ENCODE data around the gene MOB3A. TPM values are rescaled to one million over a fixed set of nuclear protein-coding genes. Genes with fewer than 3 reads are reported as not detected.

The MOB3A gene
- total and polyA plus RNA-seq, 2 of the 13 experiments (the other 11 are each of a cell fraction or from before 2014, with no cell fraction given): 3.5 to 17.8 TPM

- TF ChIP-seq ZNF687 (CRISPR knock-in tag; IDR thresholded peaks at IDR 0.05) (peak; percentile 73; the same call in 1 of the 2 replicates), MAZ (IDR thresholded peaks at IDR 0.05; ENCODE audit: borderline replicate concordance, low read depth, low read length) (peak; percentile 41; the same call in 1 of the 2 replicates), MAZ (CRISPR knock-in tag; IDR thresholded peaks at IDR 0.05; ENCODE audit: low read depth) (no peak), CENPT (CRISPR knock-in tag; IDR thresholded peaks at IDR 0.05; ENCODE audit: low read depth) (no peak), ZNF513 (CRISPR knock-in tag; conservative IDR thresholded peaks at IDR 0.05) (no peak), PAX8 (CRISPR knock-in tag; IDR thresholded peaks at IDR 0.05; ENCODE audit: borderline replicate concordance) (no peak), ZSCAN25 (CRISPR knock-in tag; IDR thresholded peaks at IDR 0.05) (no peak; the same call in 1 of the 2 replicates), SRY (CRISPR knock-in tag; IDR thresholded peaks at IDR 0.05) (no peak; the same call in 1 of the 2 replicates), IRF2 (CRISPR knock-in tag; IDR thresholded peaks at IDR 0.05) (no peak; the same call in 1 of the 2 replicates), KDM2A (CRISPR knock-in tag; IDR thresholded peaks at IDR 0.05; ENCODE audit: borderline replicate concordance, low read depth) (peak; percentile 65), ZBTB1 (CRISPR knock-in tag; IDR thresholded peaks at IDR 0.05; ENCODE audit: borderline replicate concordance) (no peak), YEATS2 (CRISPR knock-in tag; IDR thresholded peaks at IDR 0.05; ENCODE audit: borderline replicate concordance) (peak; percentile 32; the same call in 1 of the 2 replicates), ZNF784 (CRISPR knock-in tag; IDR thresholded peaks at IDR 0.05; ENCODE audit: borderline replicate concordance) (no peak; the same call in 1 of the 2 replicates), ZNF737 (CRISPR knock-in tag; IDR thresholded peaks at IDR 0.05; ENCODE audit: borderline replicate concordance) (peak; percentile 72; the same call in 1 of the 2 replicates), ZNF510 (CRISPR knock-in tag; IDR thresholded peaks at IDR 0.05; ENCODE audit: low read depth) (peak; percentile 48; the same call in 1 of the 2 replicates)
Observed at GRCh38 chr19:2061495-2062388, 34.4 kb downstream of the MOB3A start (continued).

Data from HepG2 (cell line).